PC-3 (cell line): ENCODE results near the gene EMD.

Source experiments
- CTCF ChIP-seq: fragments of 300-600 bp; sonication (generic); conservative IDR thresholded peaks from 2 replicates; pipeline ENCODE4 v1.5.1; 2017; ENCODE audit warnings: antibody characterized with exemption, low read depth, mild to moderate bottlenecking, low read length
- EZH2 ChIP-seq: fragments of 300-600 bp; sonication (generic); IDR thresholded peaks from one replicate; pipeline ENCODE4 v1.6.1; 2017; ENCODE audit warnings: antibody characterized with exemption, mild to moderate bottlenecking, low read length; ENCODE audit not compliant: unreplicated experiment
- EZH2phosphoT487 ChIP-seq: fragments of 300-600 bp; sonication (generic); IDR thresholded peaks from 2 replicates; pipeline ENCODE4 v1.6.1; 2018; ENCODE audit warnings: mild to moderate bottlenecking, antibody characterized with exemption, low read length, borderline replicate concordance

GRCh38 chrX:154371789-154372300 lies 7.2 kb upstream of the EMD start:
- TF ChIP-seq CTCF: no peak
- TF ChIP-seq EZH2: no peak
- no peak for TF ChIP-seq EZH2phosphoT487
